Epithelial cell of proximal tubule (primary cell): Measurements from ENCODE around the gene ZFR. TPM values are rescaled to one million over a fixed set of nuclear protein-coding genes. Genes with fewer than 3 reads are reported as not detected.
A peak's percentile ranks its signal among the peaks of the same experiment; 100 is the strongest.
"Not testable (repeated sequence)": the region's sequence is repeated elsewhere in the genome, so short reads cannot be mapped to it uniquely, and the experiment has no call there.

Source experiments
- DNase-seq: peaks from one replicate; pipeline ENCODE4 v3.0.0-alpha.2; 2011; ENCODE audit warnings: low read depth
- H3K4me3 ChIP-seq: 2 replicates; pipeline ENCODE4 v1.5.1; 2011; ENCODE audit warnings: low read depth, mild to moderate bottlenecking, low read length
- total RNA-seq: library from RNA; depleted of rRNA; stranded (reverse); fragments of >200 nt; gene quantifications from 2 replicates; pipeline ENCODE4 v1.2.3, GENCODE V29; 2015
- TF ChIP-seq, protein P1 (sequence below): conservative IDR thresholded peaks from 2 replicates; pipeline ENCODE4 v1.5.1; 2012; ENCODE audit warnings: low read depth, mild to moderate bottlenecking, low read length

Gene ZFR
- total RNA-seq, 1 donor from 2014 or later: 38.6 TPM

DNA sequence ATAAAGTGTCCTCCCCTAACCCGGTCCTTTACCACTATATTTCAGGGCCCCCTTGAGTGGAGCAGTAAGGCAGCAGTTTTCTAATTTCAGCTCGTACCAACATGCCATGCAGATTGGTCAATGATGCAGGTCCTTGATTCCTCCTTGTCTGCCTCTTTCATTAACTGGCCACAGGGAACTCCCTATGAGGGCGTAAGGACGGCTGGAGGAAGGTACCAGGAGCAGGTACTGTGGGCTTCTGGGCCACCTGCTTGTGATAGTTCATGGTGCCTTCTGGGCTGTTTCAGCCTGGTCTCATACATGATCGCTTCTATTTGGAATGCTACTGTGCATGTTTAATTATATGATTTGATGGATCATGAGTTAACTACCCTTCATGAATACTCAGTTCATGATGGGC is 9.4 kb upstream of the ZFR start:
- no peak overlapping the region for H3K4me3 ChIP-seq
- DNase-seq: no peak
- TF ChIP-seq, protein P1, sequence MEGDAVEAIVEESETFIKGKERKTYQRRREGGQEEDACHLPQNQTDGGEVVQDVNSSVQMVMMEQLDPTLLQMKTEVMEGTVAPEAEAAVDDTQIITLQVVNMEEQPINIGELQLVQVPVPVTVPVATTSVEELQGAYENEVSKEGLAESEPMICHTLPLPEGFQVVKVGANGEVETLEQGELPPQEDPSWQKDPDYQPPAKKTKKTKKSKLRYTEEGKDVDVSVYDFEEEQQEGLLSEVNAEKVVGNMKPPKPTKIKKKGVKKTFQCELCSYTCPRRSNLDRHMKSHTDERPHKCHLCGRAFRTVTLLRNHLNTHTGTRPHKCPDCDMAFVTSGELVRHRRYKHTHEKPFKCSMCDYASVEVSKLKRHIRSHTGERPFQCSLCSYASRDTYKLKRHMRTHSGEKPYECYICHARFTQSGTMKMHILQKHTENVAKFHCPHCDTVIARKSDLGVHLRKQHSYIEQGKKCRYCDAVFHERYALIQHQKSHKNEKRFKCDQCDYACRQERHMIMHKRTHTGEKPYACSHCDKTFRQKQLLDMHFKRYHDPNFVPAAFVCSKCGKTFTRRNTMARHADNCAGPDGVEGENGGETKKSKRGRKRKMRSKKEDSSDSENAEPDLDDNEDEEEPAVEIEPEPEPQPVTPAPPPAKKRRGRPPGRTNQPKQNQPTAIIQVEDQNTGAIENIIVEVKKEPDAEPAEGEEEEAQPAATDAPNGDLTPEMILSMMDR: no peak

DNA sequence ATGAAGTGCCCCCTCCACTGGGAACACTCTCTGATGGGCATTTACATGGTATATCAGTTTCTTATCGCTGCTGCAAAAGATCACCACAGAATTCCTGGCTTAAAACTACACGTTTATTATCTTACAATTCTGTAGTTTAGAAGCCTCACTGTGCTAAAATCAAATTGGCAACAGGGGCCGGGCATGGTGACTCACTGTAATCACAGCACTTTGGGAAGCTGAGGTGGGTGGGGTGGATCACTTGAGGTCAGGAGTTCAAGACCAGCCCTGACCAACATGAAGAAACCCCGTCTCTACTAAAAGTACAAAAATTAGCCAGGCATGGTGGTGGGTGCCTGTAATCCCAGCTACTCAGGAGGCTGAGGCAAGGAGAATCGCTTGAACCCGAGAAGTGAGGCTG is 7.8 kb upstream of the ZFR start:
- not testable (repeated sequence) for DNase-seq, H3K4me3 ChIP-seq

DNA sequence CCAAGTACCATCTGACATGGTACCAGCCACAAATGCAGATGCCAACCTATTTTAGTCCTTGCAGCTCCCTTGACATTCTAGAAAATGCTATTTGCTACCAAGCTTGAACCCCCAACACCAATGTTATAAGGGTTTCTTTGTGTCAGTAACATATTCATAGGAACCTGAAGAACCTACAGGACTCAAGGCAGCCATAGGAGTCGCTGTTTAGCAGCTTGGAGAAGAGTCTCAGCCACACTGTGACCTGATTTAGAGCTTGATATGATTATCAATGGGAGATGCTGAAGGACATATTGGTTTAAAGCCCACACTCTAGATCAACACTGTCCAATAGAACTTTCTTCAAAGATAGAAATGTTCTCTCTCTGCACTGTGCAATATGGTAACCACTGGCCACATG is 6.4 kb upstream of the ZFR start:
- DNase-seq: no peak
- H3K4me3 ChIP-seq: no peak overlapping the region
- TF ChIP-seq, protein P1: peak; percentile 43

DNA sequence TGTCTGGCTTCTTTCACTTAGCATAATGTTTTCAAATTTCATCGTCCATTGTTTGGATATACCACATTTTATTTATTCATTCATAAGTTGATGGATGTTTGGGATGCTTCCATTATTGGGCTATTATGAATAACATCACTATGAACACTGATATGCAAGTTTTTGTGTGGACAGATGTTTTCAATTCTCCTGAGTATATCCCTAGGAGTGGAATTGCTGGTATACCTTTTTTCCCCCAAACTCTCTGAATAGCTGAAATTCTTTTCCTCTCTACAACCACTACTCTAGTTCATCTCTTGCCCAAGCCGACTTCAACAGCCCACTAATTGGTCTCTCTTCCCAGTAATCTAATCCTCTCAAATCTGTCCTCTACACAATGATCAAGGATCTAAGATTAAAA is 4.7 kb upstream of the ZFR start:
- DNase-seq: no peak
- TF ChIP-seq, protein P1: no peak
- H3K4me3 ChIP-seq: no peak overlapping the region

GRCh38 chr5:32446630-32447029 is 2.1 kb upstream of the ZFR start:
- no peak for DNase-seq
- TF ChIP-seq, protein P1: no peak
- H3K4me3 ChIP-seq: no peak overlapping the region

GRCh38 chr5:32445831-32446614 is 1.5 kb upstream of the ZFR start:
- TF ChIP-seq, protein P1: no peak
- H3K4me3 ChIP-seq: no peak overlapping the region
- DNase-seq: no peak

DNA sequence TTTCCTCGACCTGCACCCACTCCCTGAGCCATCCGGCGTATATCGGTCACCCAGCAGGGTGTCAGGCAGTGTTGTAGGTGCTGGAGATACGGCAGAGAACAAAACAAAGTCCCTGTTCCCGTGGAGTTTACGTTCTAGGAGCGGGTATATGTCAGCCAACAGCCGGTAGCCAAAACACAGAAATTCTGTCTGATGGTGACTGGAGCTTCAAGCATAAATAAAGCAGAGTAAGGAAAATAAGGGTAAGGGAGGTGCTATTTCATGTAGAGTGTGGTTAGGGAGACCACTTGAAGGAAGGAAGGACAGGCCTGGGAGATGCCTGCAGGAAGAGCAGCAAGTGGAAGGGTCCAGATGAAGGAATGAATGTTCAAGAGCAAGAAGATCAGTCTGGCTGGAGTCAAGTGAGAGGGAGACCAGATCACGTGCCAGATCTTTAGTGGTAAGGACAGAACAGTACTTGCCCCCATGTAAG is 783 bp upstream of the ZFR start:
- no peak for DNase-seq
- peak overlapping the region; percentile 87 for H3K4me3 ChIP-seq
- TF ChIP-seq, protein P1: no peak
